SIG-M5 (cell line): ENCODE data around the gene PPP1R1C.

Experiments used
- DNase-seq: peaks from one replicate; lab custom pipeline; 2025; lab: John Stamatoyannopoulos, UW

The PPP1R1C gene

GRCh38 chr2:182113334-182113733 lies 127.7 kb downstream of the PPP1R1C start:
- DNase-seq, result no peak

- DNase-seq, result no peak
Observed at GRCh38 chr2:182115258-182115657, 129.6 kb downstream of the PPP1R1C start.

- no peak for DNase-seq
Observed at GRCh38 chr2:182116774-182117173, 131.1 kb downstream of the PPP1R1C start.

GRCh38 chr2:182117196-182117595 lies 131.5 kb downstream of the PPP1R1C start:
- DNase-seq, result no peak

- no peak for DNase-seq
Observed at GRCh38 chr2:182128821-182129707, 143.4 kb downstream of the PPP1R1C start.

GRCh38 chr2:182132605-182133004 lies 147.0 kb downstream of the PPP1R1C start:
- DNase-seq, result no peak

- DNase-seq, result no peak
Observed at GRCh38 chr2:182133195-182133891, 147.7 kb downstream of the PPP1R1C start.

GRCh38 chr2:182134201-182134600 lies 148.5 kb downstream of the PPP1R1C start:
- DNase-seq, result no peak

- no peak for DNase-seq
Observed at GRCh38 chr2:182142062-182142461, 156.4 kb downstream of the PPP1R1C start.

GRCh38 chr2:182144041-182144775 lies 158.6 kb downstream of the PPP1R1C start:
- no peak for DNase-seq

- no peak for DNase-seq
Observed at GRCh38 chr2:182144776-182145165, 159.1 kb downstream of the PPP1R1C start.

GRCh38 chr2:182148344-182148743 lies 162.7 kb downstream of the PPP1R1C start:
- no peak for DNase-seq

GRCh38 chr2:182163878-182164277 lies 178.2 kb downstream of the PPP1R1C start:
- no peak for DNase-seq

GRCh38 chr2:182164686-182165085 lies 179.0 kb downstream of the PPP1R1C start:
- DNase-seq, result no peak

- DNase-seq, result no peak
Observed at GRCh38 chr2:182165202-182165601, 179.5 kb downstream of the PPP1R1C start.

- DNase-seq, result no peak
Observed at GRCh38 chr2:182166406-182166805, 180.8 kb downstream of the PPP1R1C start.

- no peak for DNase-seq
Observed at GRCh38 chr2:182166841-182167240, 181.2 kb downstream of the PPP1R1C start.
